Upper lobe of left lung (tissue), 6 donors: ENCODE data around the gene EHD4. TPM values are rescaled to one million over a fixed set of nuclear protein-coding genes. Genes with fewer than 3 reads are reported as not detected.

Experiments used
- ATAC-seq, 2 donors: fragments of 200-7000 bp; cut with Tn5 transposase; one replicate each; pipeline ENCODE4 v1.9.1; 2022; ENCODE audit warnings: mild to moderate bottlenecking in 2 of 2, moderate library complexity in 2 of 2; ENCODE audit not compliant: low FRiP score in 2 of 2
- DNase-seq, 2 donors: peaks; one replicate each; pipeline ENCODE4 v3.0.0-alpha.2; 2019 to 2020
- H3K27ac ChIP-seq, 4 donors: fragments of 200-600 bp; sonication (generic); one replicate each; pipeline ENCODE4 v1.5.1; 2016 to 2019
- H3K27me3 ChIP-seq, 4 donors: fragments of 200-600 bp; sonication (generic); one replicate each; pipeline ENCODE4 v1.5.1; 2017 to 2019
- H3K36me3 ChIP-seq, 4 donors: fragments of 200-600 bp; sonication (generic); one replicate each; pipeline ENCODE4 v1.5.1; 2016 to 2019
- H3K4me1 ChIP-seq, 4 donors: fragments of 200-600 bp; sonication (generic); one replicate each; pipeline ENCODE4 v1.5.1; 2018 to 2019
- H3K4me3 ChIP-seq, 4 donors: fragments of 200-600 bp; sonication (generic); one replicate each; pipeline ENCODE4 v1.5.1; 2017 to 2019; ENCODE audit warnings: mild to moderate bottlenecking in 2 of 4, moderate library complexity in 1 of 4
- H3K9me3 ChIP-seq, 4 donors: fragments of 200-600 bp; sonication (generic); one replicate each; pipeline ENCODE4 v1.5.1; 2018 to 2019
- EP300 ChIP-seq, 4 donors: sonication (generic); formaldehyde crosslinking; IDR thresholded peaks; one replicate each; pipeline ENCODE4 v1.5.1; 2017; ENCODE audit warnings: antibody characterized with exemption in 4 of 4, control low read depth in 2 of 4
- POLR2A ChIP-seq, 4 donors: fragments of 450-650 bp; IDR thresholded peaks; one replicate each; pipeline ENCODE4 v1.5.1; 2016 to 2017; ENCODE audit warnings: antibody characterized with exemption in 4 of 4, mild to moderate bottlenecking in 2 of 4
- POLR2AphosphoS5 ChIP-seq, 2 donors: sonication (generic); formaldehyde crosslinking; IDR thresholded peaks; one replicate each; pipeline ENCODE4 v1.5.1; 2017; ENCODE audit warnings: antibody characterized with exemption in 2 of 2
- WGBS, 2 donors: methylation state at CpG; one replicate each; pipeline ENCODE4 v1.1.5; 2017 to 2018; 5-methylcytosine and 5-hydroxymethylcytosine counted together
- total RNA-seq, 6 donors: library from RNA; depleted of rRNA in 4 of 6; stranded (reverse); fragments of >200 nt in 4 of 6; gene quantifications; one replicate each; pipeline versions ENCODE4 v1.1.0 to v1.2.1, GENCODE V29; 2016 to 2021
- TF ChIP-seq, protein P1 (sequence below), 6 experiments: fragments of 450-650 bp in 4 of 6; fragments of 200-600 bp in 2 of 6; sonication (generic) in 2 of 6; IDR thresholded peaks; one replicate each; pipeline ENCODE4 v1.5.1; 2016 to 2019; ENCODE audit warnings: antibody characterized with exemption in 6 of 6
- donor health status: DM: no; HTN: no; CAD: no; lungs with moderate emphysema.
- donor health status: DM: no; HTN: yes; CAD: no; lungs with severe emphysema.

Gene EHD4
- total RNA-seq, 6 donors from 2014 or later: 23.0 to 46.4 (median 31.5) TPM

DNA sequence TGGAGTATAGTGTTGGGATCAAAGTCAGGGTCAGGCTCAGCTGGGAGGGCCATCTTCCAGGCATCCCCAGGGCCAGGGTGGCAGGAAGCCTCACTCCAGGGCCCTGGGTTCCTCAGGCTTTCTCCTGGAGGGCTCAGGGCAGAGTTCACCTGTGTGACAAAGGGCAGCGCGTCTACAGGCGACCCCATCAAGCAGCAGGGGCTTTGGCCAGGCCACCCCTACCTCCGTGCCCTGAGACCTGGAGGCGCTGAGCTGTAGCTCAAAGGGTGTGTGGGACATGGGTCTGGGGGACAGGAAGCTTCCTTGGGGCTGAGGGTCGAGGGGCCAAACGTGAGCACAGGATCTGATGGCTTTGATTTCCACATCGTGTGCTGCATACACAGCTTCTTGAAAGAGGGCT is 91.3 kb downstream of the EHD4 start:
- H3K9me3 ChIP-seq: no peaks in the 10 kb centered on the region
- no peaks in the 10 kb centered on the region for H3K36me3 ChIP-seq
- peak in 1 of 2 donors; percentile 33 for DNase-seq
- no peak overlapping the region for H3K27ac ChIP-seq
- peaks cover 0 to 10% (median 6%) of the 10 kb centered on the region in 4 donors for H3K27me3 ChIP-seq
- 85 to 86% methylated on average over 5 to 8 of the region's 8 CpGs for WGBS, 2 donors
- TF ChIP-seq EP300 (IDR thresholded peaks at IDR 0.05) (no peak), POLR2AphosphoS5 (IDR thresholded peaks at IDR 0.05) (no peak), POLR2A (IDR thresholded peaks at IDR 0.05) (no peak)
- TF ChIP-seq, protein P1, sequence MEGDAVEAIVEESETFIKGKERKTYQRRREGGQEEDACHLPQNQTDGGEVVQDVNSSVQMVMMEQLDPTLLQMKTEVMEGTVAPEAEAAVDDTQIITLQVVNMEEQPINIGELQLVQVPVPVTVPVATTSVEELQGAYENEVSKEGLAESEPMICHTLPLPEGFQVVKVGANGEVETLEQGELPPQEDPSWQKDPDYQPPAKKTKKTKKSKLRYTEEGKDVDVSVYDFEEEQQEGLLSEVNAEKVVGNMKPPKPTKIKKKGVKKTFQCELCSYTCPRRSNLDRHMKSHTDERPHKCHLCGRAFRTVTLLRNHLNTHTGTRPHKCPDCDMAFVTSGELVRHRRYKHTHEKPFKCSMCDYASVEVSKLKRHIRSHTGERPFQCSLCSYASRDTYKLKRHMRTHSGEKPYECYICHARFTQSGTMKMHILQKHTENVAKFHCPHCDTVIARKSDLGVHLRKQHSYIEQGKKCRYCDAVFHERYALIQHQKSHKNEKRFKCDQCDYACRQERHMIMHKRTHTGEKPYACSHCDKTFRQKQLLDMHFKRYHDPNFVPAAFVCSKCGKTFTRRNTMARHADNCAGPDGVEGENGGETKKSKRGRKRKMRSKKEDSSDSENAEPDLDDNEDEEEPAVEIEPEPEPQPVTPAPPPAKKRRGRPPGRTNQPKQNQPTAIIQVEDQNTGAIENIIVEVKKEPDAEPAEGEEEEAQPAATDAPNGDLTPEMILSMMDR (IDR thresholded peaks at IDR 0.05): no peak
- ATAC-seq: no peak
- H3K4me3 ChIP-seq: no peak overlapping the region
- peaks cover 11 to 21% (median 13%) of the 10 kb centered on the region in 4 donors for H3K4me1 ChIP-seq

DNA sequence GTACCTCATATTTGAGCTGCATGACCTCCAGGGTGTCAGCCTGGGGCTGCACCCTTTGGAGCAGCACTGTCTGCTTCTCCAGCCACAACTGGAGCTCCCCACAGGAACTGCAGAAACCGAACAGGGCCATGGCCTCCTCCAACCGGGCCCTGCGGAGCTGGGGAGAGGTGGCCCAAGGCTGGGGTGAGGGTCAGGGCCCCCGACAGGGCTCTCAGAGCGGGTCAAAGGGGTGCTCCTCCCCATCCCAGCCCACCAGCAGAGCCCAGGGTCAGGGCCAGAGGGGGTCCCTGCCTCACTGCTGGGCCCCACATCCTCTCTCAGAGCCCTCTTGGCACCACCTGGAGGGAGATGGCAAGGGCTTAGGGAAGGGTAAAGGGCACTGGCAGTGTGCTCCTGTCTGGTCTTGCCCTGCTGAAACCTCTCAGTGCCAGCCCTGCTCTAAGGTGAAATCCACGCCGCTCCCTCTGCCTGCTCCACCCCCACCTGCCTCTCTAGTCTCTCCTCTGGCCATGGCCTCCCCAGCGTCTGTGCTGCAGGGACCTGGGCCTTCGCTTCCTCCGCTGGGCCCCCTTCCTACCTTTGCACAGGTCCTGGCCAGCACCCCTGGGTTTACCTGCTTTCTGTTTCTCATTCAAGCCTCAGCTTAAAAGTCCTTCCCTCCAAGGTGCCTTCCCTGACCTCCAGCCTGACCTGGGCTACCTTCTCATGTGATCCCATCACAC is 92.0 kb downstream of the EHD4 start:
- DNase-seq (peak in 1 of 2 donors; percentile 47), ATAC-seq (no peak)
- Histone ChIP-seq H3K36me3 (no peaks in the 10 kb centered on the region), H3K27ac (no peak overlapping the region), H3K9me3 (no peaks in the 10 kb centered on the region), H3K4me1 (peaks cover 11 to 21% (median 13%) of the 10 kb centered on the region in 4 donors), H3K27me3 (peaks cover 0 to 10% (median 6%) of the 10 kb centered on the region in 4 donors), H3K4me3 (no peak overlapping the region)
- WGBS, 2 donors: 93 to 100% methylated on average over 8 to 10 of the region's 10 CpGs
- TF ChIP-seq POLR2A (IDR thresholded peaks at IDR 0.05) (no peak), POLR2AphosphoS5 (IDR thresholded peaks at IDR 0.05) (no peak), EP300 (IDR thresholded peaks at IDR 0.05) (no peak)
- TF ChIP-seq, protein P1 (IDR thresholded peaks at IDR 0.05): no peak

DNA sequence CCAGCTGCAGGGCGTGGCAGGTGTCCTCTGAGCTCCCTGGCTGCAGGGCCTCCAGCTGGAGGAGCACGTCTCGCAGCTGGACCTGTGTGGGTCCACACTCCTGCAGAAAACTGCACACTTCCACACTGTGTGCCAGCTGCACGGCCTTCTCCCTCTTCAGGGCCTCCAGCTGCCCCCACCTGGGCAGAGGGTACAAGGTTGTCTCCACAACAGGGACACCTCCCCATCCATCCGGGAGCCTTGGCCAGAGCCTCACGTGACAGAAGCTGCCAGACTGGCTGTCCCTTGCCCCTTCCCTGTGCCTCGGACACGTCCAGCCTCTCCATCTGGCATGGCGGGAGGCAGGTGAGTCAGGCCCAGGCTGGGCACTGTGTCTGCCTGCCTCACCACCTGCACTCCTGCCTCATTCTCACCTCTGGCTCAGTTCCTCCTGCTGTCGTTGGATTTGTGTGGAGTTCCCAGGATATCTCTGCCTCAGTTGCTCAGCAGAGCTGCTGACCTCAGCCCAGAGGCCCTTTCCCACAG is 93.0 kb downstream of the EHD4 start:
- Histone ChIP-seq H3K36me3 (no peaks in the 10 kb centered on the region), H3K4me3 (no peak overlapping the region), H3K27me3 (peaks cover 0 to 10% (median 6%) of the 10 kb centered on the region in 4 donors), H3K9me3 (no peaks in the 10 kb centered on the region), H3K27ac (no peak overlapping the region), H3K4me1 (peaks cover 11 to 21% (median 13%) of the 10 kb centered on the region in 4 donors)
- ATAC-seq: no peak
- peak in 1 of 2 donors; percentile 57 for DNase-seq
- TF ChIP-seq POLR2A (IDR thresholded peaks at IDR 0.05) (no peak), POLR2AphosphoS5 (IDR thresholded peaks at IDR 0.05) (no peak), EP300 (IDR thresholded peaks at IDR 0.05) (no peak)
- TF ChIP-seq, protein P1 (IDR thresholded peaks at IDR 0.05): no peak
- WGBS, 2 donors: 95 to 98% methylated on average over 5 to 10 of the region's 10 CpGs

GRCh38 chr15:41878355-41878699 is 94.0 kb downstream of the EHD4 start:
- H3K4me3 ChIP-seq: no peak overlapping the region
- ATAC-seq: no peak
- peaks cover 11 to 19% (median 13%) of the 10 kb centered on the region in 4 donors for H3K4me1 ChIP-seq
- peak in 1 of 2 donors; percentile 86 for DNase-seq
- H3K27ac ChIP-seq: no peak overlapping the region
- no peak for TF ChIP-seq EP300 (IDR thresholded peaks at IDR 0.05)
- TF ChIP-seq POLR2AphosphoS5 (IDR thresholded peaks at IDR 0.05): no peak
- no peak for TF ChIP-seq POLR2A (IDR thresholded peaks at IDR 0.05)
- TF ChIP-seq, protein P1 (IDR thresholded peaks at IDR 0.05): no peak
- H3K9me3 ChIP-seq: no peaks in the 10 kb centered on the region
- 70 to 80% methylated on average over 1 to 5 of the region's 10 CpGs for whole genome bisulfite sequencing, 2 donors
- H3K36me3 ChIP-seq: no peaks in the 10 kb centered on the region
- H3K27me3 ChIP-seq: peaks cover 0 to 10% (median 6%) of the 10 kb centered on the region in 4 donors
